Activated CD8-positive, alpha-beta T cell treated with anti-CD3 and anti-CD28 coated beads for 36 hours (primary cell): ENCODE results near the gene VPS26B. TPM values are rescaled to one million over a fixed set of nuclear protein-coding genes. Genes with fewer than 3 reads are reported as not detected.

ENCODE experiments used
- ATAC-seq: fragments of 200-7000 bp; cut with Tn5 transposase; one replicate; pipeline ENCODE4 v1.10.0; 2021; ENCODE audit warnings: mild to moderate bottlenecking, moderate library complexity
- CTCF ChIA-PET: fragments of 350-600 bp; sonication (Branson Sonifier 250); formaldehyde crosslinking; loops from one replicate; lab custom pipeline; 2021; ENCODE audit warnings: antibody characterized with exemption; lab: Charles Lee
- POLR2A ChIA-PET: fragments of 350-600 bp; sonication (Branson Sonifier 250); formaldehyde crosslinking; loops from one replicate; lab custom pipeline; 2021; ENCODE audit warnings: antibody characterized with exemption; lab: Charles Lee
- DNase-seq: peaks from one replicate; pipeline ENCODE4 v3.0.0-alpha.2; 2020
- H3K27ac Mint-ChIP-seq: one replicate; pipeline ENCODE4 v1.8.0; 2021; ENCODE audit warnings: mild to moderate bottlenecking, mixed read lengths
- H3K27me3 Mint-ChIP-seq: one replicate; pipeline ENCODE4 v1.8.0; 2021; ENCODE audit warnings: mixed read lengths
- H3K36me3 Mint-ChIP-seq: one replicate; pipeline ENCODE4 v1.8.0; 2021; ENCODE audit warnings: low read depth, mixed read lengths
- H3K4me1 Mint-ChIP-seq: one replicate; pipeline ENCODE4 v1.8.0; 2021; ENCODE audit warnings: low read depth, mixed read lengths
- H3K4me3 Mint-ChIP-seq: one replicate; pipeline ENCODE4 v1.8.0; 2021; ENCODE audit warnings: mild to moderate bottlenecking, moderate library complexity, mixed read lengths
- H3K9me3 Mint-ChIP-seq: one replicate; pipeline ENCODE4 v1.8.0; 2021; ENCODE audit warnings: mixed read lengths
- CTCF ChIP-seq: fragments of 200-600 bp; IDR thresholded peaks from one replicate; pipeline ENCODE4 v1.8.0; 2022; ENCODE audit warnings: antibody characterized with exemption, mild to moderate bottlenecking
- intact Hi-C: fragments of 100-400 bp; cut with micrococcal nuclease; formaldehyde crosslinking; loops from one replicate; pipeline ENCODE4 v1.10.0; 2022
- total RNA-seq, 2 experiments: library from RNA; stranded (reverse); gene quantifications; one replicate each; pipeline ENCODE4 v1.2.3, GENCODE V29; 2021

VPS26B gene
- total RNA-seq, 2 experiments from 2014 or later: 35.6 TPM

DNA sequence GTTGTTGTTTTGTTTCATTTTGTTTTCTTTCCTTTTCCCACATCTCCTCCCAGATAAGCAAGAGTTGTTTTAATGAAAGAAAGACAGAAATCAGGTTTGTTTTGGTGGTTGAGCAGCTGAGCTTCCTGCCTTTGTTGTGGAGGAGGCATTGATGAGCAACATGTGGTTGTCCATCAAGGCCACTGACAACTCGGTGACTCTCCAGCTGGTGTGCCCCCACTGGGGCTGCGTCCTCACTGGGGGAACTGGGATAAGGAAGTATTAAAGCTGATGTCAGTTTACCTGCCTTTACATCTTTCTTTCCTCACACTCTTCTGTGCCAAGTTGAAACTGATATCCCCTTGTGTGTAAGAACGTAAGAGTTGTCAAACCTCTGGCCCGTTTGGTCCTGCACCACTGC, 5.9 kb downstream of the VPS26B start:
- POLR2A ChIA-PET: interaction anchor here (2.4 kb wide), 1 partner anchor 19 kb away, joined by 6 read pairs; no protein-coding TSS in a partner anchor
- Mint-ChIP-seq H3K9me3 (no peaks in the 10 kb centered on the region), H3K27me3 (no peaks in the 10 kb centered on the region), H3K27ac (no peak overlapping the region), H3K36me3 (peaks cover 3% of the 10 kb centered on the region), H3K4me3 (no peak overlapping the region), H3K4me1 (peaks cover 65% of the 10 kb centered on the region)
- DNase-seq (no peak), ATAC-seq (no peak)
- TF ChIP-seq CTCF: no peak
- CTCF ChIA-PET: interaction anchor here (1.0 kb wide), 1 partner anchor 21 kb away, joined by 3 read pairs; no protein-coding TSS in a partner anchor
- intact Hi-C loops: no loop called here

DNA sequence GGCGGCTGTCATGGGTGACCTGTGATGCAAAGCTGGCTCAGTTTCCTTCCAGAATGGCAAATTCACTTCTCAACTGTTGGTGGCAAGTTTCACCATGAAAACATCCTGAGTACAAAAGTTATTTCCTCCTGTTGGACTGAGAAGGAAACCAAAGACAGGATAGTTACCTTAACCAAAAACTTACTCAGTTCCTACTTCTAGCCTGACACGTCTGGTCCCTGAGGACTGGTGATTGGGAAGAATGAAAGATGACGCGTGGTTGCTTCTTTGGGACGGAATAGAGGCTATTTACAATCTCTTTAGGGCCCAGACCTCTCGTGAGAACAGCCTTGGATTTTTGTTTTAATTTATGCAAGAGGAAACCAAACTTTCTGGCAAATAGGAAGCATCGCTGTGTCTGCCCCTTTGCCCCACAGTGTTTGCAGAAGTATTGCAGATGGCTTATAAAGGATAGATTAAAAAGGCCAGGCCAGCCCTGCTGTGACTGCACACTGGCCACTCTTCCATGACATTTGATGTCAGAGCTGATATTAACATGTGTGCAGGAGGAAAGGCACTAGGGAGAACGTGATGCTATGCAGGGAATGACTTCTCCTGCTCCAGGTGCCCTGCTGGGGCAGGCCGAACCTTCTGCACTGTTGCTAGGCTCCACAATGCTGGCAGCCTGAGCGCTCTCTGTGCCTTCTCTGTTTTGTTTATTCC, 7.6 kb downstream of the VPS26B start:
- Mint-ChIP-seq H3K27ac (peak overlapping the region; percentile 21), H3K4me3 (no peak overlapping the region), H3K4me1 (peaks cover 52% of the 10 kb centered on the region), H3K27me3 (no peaks in the 10 kb centered on the region), H3K9me3 (no peaks in the 10 kb centered on the region), H3K36me3 (peaks cover 3% of the 10 kb centered on the region)
- DNase-seq: no peak
- ATAC-seq: no peak
- POLR2A ChIA-PET: interaction anchor here (2.4 kb wide), 1 partner anchor 17 kb away, joined by 6 read pairs; no protein-coding TSS in a partner anchor
- TF ChIP-seq CTCF: no peak
- CTCF ChIA-PET: interaction anchor here (1.1 kb wide), 1 partner anchor 12 kb away, joined by 5 read pairs; no protein-coding TSS in a partner anchor
- intact Hi-C loops: no loop called here

- Mint-ChIP-seq H3K9me3 (no peaks in the 10 kb centered on the region), H3K27ac (no peak overlapping the region), H3K27me3 (no peaks in the 10 kb centered on the region), H3K4me1 (peaks cover 36% of the 10 kb centered on the region), H3K36me3 (peaks cover 6% of the 10 kb centered on the region), H3K4me3 (no peak overlapping the region)
- intact Hi-C loops: no loop called here
- CTCF ChIA-PET: interaction anchor here (2.1 to 2.7 kb wide), 2 partner anchors 9 to 10 kb away, joined by 11 to 15 read pairs; partner anchors contain the start of genes NCAPD3 and VPS26B
- POLR2A ChIA-PET: interaction anchor here (0.6 to 2.6 kb wide), 3 partner anchors 9 to 158 kb away, joined by 3 to 12 read pairs (median 6); partner anchors contain the start of genes NCAPD3 and VPS26B
- ATAC-seq: no peak
- no peak for TF ChIP-seq CTCF
- DNase-seq: no peak
These were observed 9.3 kb downstream of the VPS26B start for GRCh38 chr11:134233729-134234179.

- POLR2A ChIA-PET: interaction anchor here (2.6 kb wide), 1 partner anchor 11 kb away, joined by 12 read pairs; the partner anchor contains the start of genes NCAPD3 and VPS26B
- intact Hi-C loops: no loop called here
- no peak for TF ChIP-seq CTCF
- Mint-ChIP-seq H3K27ac (no peak overlapping the region), H3K36me3 (peaks cover 9% of the 10 kb centered on the region), H3K27me3 (no peaks in the 10 kb centered on the region), H3K9me3 (no peaks in the 10 kb centered on the region), H3K4me1 (peaks cover 21% of the 10 kb centered on the region), H3K4me3 (no peak overlapping the region)
- CTCF ChIA-PET: interaction anchor here (1.3 to 2.7 kb wide), 3 partner anchors 9 to 27 kb away, joined by 3 to 15 read pairs (median 11); partner anchors contain the start of genes NCAPD3 and VPS26B
- DNase-seq: no peak
- no peak for ATAC-seq
These were observed 10.9 kb downstream of the VPS26B start for GRCh38 chr11:134235399-134235798.
